Testis (tissue), 2 donors: Measurements from ENCODE around the gene OPALIN.

Experiments
- POLR2A ChIP-seq: fragments of 450-650 bp; IDR thresholded peaks from one replicate; pipeline ENCODE4 v1.6.1; 2017; ENCODE audit warnings: antibody characterized with exemption, mild to moderate bottlenecking, moderate library complexity
- TF ChIP-seq, protein P1 (sequence below), 3 experiments: fragments of 450-650 bp in 2 of 3; fragments of 200-600 bp in 1 of 3; sonication (generic) in 1 of 3; IDR thresholded peaks; one replicate each; pipeline ENCODE4 v1.5.1; 2016 to 2019; ENCODE audit warnings: antibody characterized with exemption in 3 of 3, mild to moderate bottlenecking in 2 of 3, moderate library complexity in 1 of 3

DNA sequence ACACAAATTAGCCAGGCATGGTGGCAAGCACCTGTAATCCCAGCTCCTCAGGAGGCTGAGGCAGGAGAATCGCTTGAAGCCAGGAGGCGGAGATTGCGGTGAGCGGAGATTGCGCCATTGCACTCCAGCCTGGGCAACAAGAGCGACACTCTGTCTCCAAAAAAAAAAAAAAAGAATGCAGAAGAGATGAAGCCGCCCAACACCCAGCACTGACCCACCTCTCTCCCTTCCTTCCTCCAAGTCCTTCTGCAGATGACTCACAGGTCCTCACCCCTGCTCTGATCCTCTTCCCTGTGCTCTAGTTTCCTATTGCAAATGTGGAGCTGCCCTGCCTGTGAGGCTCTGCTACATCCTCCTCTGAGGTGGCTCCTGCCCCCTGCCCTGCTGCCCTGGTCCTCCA is 22.0 kb upstream of the OPALIN start:
- TF ChIP-seq, protein P1, sequence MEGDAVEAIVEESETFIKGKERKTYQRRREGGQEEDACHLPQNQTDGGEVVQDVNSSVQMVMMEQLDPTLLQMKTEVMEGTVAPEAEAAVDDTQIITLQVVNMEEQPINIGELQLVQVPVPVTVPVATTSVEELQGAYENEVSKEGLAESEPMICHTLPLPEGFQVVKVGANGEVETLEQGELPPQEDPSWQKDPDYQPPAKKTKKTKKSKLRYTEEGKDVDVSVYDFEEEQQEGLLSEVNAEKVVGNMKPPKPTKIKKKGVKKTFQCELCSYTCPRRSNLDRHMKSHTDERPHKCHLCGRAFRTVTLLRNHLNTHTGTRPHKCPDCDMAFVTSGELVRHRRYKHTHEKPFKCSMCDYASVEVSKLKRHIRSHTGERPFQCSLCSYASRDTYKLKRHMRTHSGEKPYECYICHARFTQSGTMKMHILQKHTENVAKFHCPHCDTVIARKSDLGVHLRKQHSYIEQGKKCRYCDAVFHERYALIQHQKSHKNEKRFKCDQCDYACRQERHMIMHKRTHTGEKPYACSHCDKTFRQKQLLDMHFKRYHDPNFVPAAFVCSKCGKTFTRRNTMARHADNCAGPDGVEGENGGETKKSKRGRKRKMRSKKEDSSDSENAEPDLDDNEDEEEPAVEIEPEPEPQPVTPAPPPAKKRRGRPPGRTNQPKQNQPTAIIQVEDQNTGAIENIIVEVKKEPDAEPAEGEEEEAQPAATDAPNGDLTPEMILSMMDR (IDR thresholded peaks at IDR 0.05), result no peak
- no peak for TF ChIP-seq POLR2A
